Adrenal gland (tissue), 5 donors: ENCODE results near the gene MS4A10.

Experiments
- POLR2A ChIP-seq, 2 donors: fragments of 450-650 bp; IDR thresholded peaks; one replicate each; pipeline ENCODE4 v1.6.1; 2017; ENCODE audit warnings: antibody characterized with exemption in 2 of 2, mild to moderate bottlenecking in 2 of 2, moderate library complexity in 1 of 2
- TF ChIP-seq, protein P1 (sequence below), 6 experiments: fragments of 450-650 bp in 4 of 6; fragments of 200-600 bp in 2 of 6; sonication (generic) in 1 of 6; IDR thresholded peaks; 1 replicate in 5 of 6; 2 replicates in 1 of 6; pipeline versions ENCODE4 v1.5.1 to v1.8.0; 2016 to 2021; ENCODE audit warnings: antibody characterized with exemption in 6 of 6, mild to moderate bottlenecking in 2 of 6, moderate library complexity in 1 of 6
- donor health status: DM: no; HTN: no; CAD: no.

DNA sequence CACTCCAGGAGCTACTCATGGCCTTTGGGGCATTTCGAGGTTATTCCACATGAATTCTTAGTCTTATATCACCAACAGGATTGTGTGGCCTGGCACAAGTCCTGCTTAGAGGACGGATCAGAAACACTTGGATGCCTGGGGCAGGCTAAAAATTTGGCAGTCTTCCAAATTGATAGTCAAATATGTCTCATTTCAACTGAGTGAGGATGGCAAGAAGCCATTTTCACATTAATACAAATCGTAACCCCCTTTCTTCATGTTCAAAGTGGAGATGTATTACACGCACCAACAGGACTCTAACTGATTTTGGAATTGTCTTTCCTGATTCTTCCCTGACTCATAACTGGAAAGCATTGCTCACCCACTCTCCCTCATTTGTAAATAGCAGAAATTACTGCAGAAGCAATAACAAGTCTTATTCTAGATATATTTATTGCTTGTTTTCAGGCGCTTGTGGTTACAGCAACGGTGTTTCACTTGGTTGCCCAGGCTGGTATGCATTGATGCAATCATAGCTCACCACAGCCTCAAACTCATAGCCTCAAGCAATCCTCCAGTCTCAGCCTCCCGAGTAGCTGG lies 46.5 kb downstream of the MS4A10 start:
- TF ChIP-seq, protein P1, sequence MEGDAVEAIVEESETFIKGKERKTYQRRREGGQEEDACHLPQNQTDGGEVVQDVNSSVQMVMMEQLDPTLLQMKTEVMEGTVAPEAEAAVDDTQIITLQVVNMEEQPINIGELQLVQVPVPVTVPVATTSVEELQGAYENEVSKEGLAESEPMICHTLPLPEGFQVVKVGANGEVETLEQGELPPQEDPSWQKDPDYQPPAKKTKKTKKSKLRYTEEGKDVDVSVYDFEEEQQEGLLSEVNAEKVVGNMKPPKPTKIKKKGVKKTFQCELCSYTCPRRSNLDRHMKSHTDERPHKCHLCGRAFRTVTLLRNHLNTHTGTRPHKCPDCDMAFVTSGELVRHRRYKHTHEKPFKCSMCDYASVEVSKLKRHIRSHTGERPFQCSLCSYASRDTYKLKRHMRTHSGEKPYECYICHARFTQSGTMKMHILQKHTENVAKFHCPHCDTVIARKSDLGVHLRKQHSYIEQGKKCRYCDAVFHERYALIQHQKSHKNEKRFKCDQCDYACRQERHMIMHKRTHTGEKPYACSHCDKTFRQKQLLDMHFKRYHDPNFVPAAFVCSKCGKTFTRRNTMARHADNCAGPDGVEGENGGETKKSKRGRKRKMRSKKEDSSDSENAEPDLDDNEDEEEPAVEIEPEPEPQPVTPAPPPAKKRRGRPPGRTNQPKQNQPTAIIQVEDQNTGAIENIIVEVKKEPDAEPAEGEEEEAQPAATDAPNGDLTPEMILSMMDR (IDR thresholded peaks at IDR 0.05): no peak
- TF ChIP-seq POLR2A (IDR thresholded peaks at IDR 0.05): no peak
